Caco-2 (cell line): ENCODE results near the gene DHX34. TPM values are rescaled to one million over a fixed set of nuclear protein-coding genes. Genes with fewer than 3 reads are reported as not detected.
"Not testable (repeated sequence)": the region's sequence is repeated elsewhere in the genome, so short reads cannot be mapped to it uniquely, and the experiment has no call there.

Experiments used
- BruUV-seq: library from RNA; stranded (reverse); fragments of 400-500 nt; replicated peaks from 2 replicates; lab custom pipeline; 2021; lab: Mats Ljungman, UMichigan
- CTCF ChIA-PET: fragments of 300-600 bp; sonication (Branson Sonifier 250); formaldehyde crosslinking; loops from one replicate; lab custom pipeline; 2022; ENCODE audit warnings: antibody characterized with exemption; lab: Charles Lee
- POLR2A ChIA-PET: fragments of 300-600 bp; sonication (Branson Sonifier 250); formaldehyde crosslinking; loops from one replicate; lab custom pipeline; 2022; ENCODE audit warnings: antibody characterized with exemption; lab: Charles Lee
- DNase-seq, 2 experiments: peaks; one replicate each; pipeline versions ENCODE4 v3.0.0 to v3.0.0-alpha.2; 2020 to 2022
- H3K27me3 ChIP-seq: replicated peaks from 2 replicates; pipeline ENCODE4 v1.6.0; 2011; ENCODE audit warnings: low read length; ENCODE audit not compliant: control insufficient read depth, insufficient read depth
- H3K36me3 ChIP-seq: 2 replicates; pipeline ENCODE4 v1.5.1; 2011; ENCODE audit warnings: low read length; ENCODE audit not compliant: control insufficient read depth, insufficient read depth
- H3K4me1 ChIP-seq: fragments of 250-450 bp; sonication (Bioruptor Pico); 2 replicates; pipeline ENCODE4 v1.5.1; 2020; ENCODE audit warnings: mild to moderate bottlenecking
- H3K4me3 ChIP-seq: 2 replicates; pipeline ENCODE4 v1.5.1; 2011; ENCODE audit warnings: low read depth, mild to moderate bottlenecking, control low read depth, low read length
- H3K9me3 ChIP-seq: fragments of 250-450 bp; sonication (Bioruptor Pico); 2 replicates; pipeline ENCODE4 v1.5.1; 2020; ENCODE audit warnings: mild to moderate bottlenecking, moderate library complexity
- H3K27ac Mint-ChIP-seq: one replicate; pipeline ENCODE4 v1.8.0; 2022; ENCODE audit warnings: mixed read lengths; ENCODE audit not compliant: unreplicated experiment
- H3K27me3 Mint-ChIP-seq: one replicate; pipeline ENCODE4 v1.8.0; 2022; ENCODE audit warnings: mixed read lengths; ENCODE audit not compliant: insufficient read depth, unreplicated experiment
- H3K36me3 Mint-ChIP-seq: one replicate; pipeline ENCODE4 v1.8.0; 2022; ENCODE audit warnings: mild to moderate bottlenecking, mixed read lengths; ENCODE audit not compliant: insufficient read depth, unreplicated experiment
- H3K4me1 Mint-ChIP-seq: one replicate; pipeline ENCODE4 v1.8.0; 2022; ENCODE audit warnings: low read depth, mixed read lengths; ENCODE audit not compliant: unreplicated experiment
- H3K4me3 Mint-ChIP-seq: one replicate; pipeline ENCODE4 v1.8.0; 2022; ENCODE audit warnings: mild to moderate bottlenecking, moderate library complexity, mixed read lengths; ENCODE audit not compliant: unreplicated experiment
- H3K9me3 Mint-ChIP-seq: one replicate; pipeline ENCODE4 v1.8.0; 2022; ENCODE audit warnings: mixed read lengths; ENCODE audit not compliant: unreplicated experiment
- CTCF ChIP-seq, 2 experiments: fragments of 200-600 bp in 1 of 2; IDR thresholded peaks; 1 replicate in 1 of 2; 2 replicates in 1 of 2; pipeline versions ENCODE4 v1.5.1 to v1.8.0; 2011 to 2022; ENCODE audit warnings: antibody characterized with exemption in 1 of 2, control low read depth in 1 of 2, inconsistent platforms in 1 of 2, low read depth in 1 of 2, low read length in 1 of 2, mild to moderate bottlenecking in 1 of 2, moderate library complexity in 1 of 2; ENCODE audit not compliant: insufficient read depth in 1 of 2, severe bottlenecking in 1 of 2, unreplicated experiment in 1 of 2
- intact Hi-C: fragments of 100-400 bp; cut with micrococcal nuclease; formaldehyde crosslinking; loops from one replicate; pipeline ENCODE4 v1.10.0; 2022; ENCODE audit not compliant: unreplicated experiment
- total RNA-seq: library from RNA; stranded (reverse); gene quantifications from 2 replicates; pipeline ENCODE4 v1.2.3, GENCODE V29; 2022

Gene DHX34
- total RNA-seq, 1 experiment from 2014 or later = 28.7 TPM

GRCh38 chr19:47331490-47331889 lies 17.6 kb upstream of the DHX34 start:
- no peak overlapping the region for H3K4me3 Mint-ChIP-seq
- no peaks in the 10 kb centered on the region for H3K9me3 Mint-ChIP-seq
- no peak for TF ChIP-seq CTCF (IDR thresholded peaks at IDR 0.05; ENCODE audit: insufficient read depth in 1 of 2, low read depth in 1 of 2, low read length in 1 of 2, severe bottlenecking in 1 of 2, unreplicated experiment in 1 of 2)
- no peaks in the 10 kb centered on the region for H3K4me1 Mint-ChIP-seq
- ChIA-PET POLR2A (no interaction called here), CTCF (interaction anchor here (0.6 to 1.2 kb wide), 2 partner anchors 17 to 58 kb away, joined by 4 to 8 read pairs; partner anchors contain the start of gene DHX34)
- no peaks in the 10 kb centered on the region for H3K36me3 ChIP-seq
- peaks cover 5% of the 10 kb centered on the region for H3K27me3 Mint-ChIP-seq
- no peak overlapping the region for H3K27ac Mint-ChIP-seq
- BruUV-seq = no TSS peak
- no peaks in the 10 kb centered on the region for H3K27me3 ChIP-seq
- no peaks in the 10 kb centered on the region for H3K36me3 Mint-ChIP-seq
- no peak for DNase-seq
- H3K9me3 ChIP-seq = no peaks in the 10 kb centered on the region
- intact Hi-C loops = no loop called here
- no peak overlapping the region for H3K4me3 ChIP-seq
- H3K4me1 ChIP-seq = no peaks in the 10 kb centered on the region

DNA sequence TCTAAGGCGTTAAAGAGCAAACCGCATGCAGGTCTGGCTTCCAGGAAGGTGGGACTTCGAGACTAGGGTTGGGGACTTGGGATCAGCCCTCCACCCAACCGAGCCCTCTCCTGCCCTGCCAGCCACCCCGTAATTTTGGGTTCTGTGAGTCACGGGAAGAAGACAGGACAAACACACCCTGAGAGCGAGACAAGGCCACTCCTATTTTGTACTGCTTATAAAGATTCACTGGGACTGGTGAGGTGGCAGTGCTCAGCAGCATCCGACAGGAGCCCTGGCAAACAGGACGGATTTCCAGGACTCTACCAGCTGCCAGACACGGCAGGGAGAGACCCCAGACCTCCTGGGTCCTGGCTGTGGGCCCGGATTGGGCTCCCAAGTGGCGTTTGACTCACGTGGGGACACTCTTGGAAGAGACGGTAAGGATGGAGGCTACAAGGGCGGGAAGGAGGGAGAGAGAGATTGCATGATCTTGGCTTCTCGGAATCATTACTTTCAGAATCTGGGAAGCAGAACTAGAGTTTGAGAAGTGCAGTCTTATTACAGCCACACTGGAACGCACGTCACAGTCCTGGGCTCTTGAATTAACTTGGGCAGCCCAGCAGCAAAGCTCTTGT lies 17.1 kb upstream of the DHX34 start, which contains the start of gene C5AR2:
Gene C5AR2 (plus strand): TSS at position 245 of the 617 bp plus-strand sequence. CDS start 8,625 bp downstream, outside the sequence.
- Histone ChIP-seq H3K4me3 (no peak within 1 kb of the TSS), H3K27me3 (no peaks in the 10 kb centered on the region), H3K9me3 (no peaks in the 10 kb centered on the region), H3K36me3 (no peaks in the 10 kb centered on the region), H3K4me1 (no peaks in the 10 kb centered on the region)
- Mint-ChIP-seq H3K4me3 (no peak within 1 kb of the TSS), H3K9me3 (no peaks in the 10 kb centered on the region), H3K27ac (no peak within 1 kb of the TSS), H3K36me3 (no peaks in the 10 kb centered on the region), H3K27me3 (peaks cover 5% of the 10 kb centered on the region), H3K4me1 (no peaks in the 10 kb centered on the region)
- TF ChIP-seq CTCF (IDR thresholded peaks at IDR 0.05; ENCODE audit: insufficient read depth in 1 of 2, low read depth in 1 of 2, low read length in 1 of 2, severe bottlenecking in 1 of 2, unreplicated experiment in 1 of 2) = no peak
- DNase-seq = no peak
- intact Hi-C loops = no loop called here
- CTCF ChIA-PET = interaction anchor here (1.2 kb wide), 1 partner anchor 17 kb away, joined by 4 read pairs; the partner anchor contains the start of gene DHX34
- POLR2A ChIA-PET = no interaction called here
- BruUV-seq = no TSS peak

DNA sequence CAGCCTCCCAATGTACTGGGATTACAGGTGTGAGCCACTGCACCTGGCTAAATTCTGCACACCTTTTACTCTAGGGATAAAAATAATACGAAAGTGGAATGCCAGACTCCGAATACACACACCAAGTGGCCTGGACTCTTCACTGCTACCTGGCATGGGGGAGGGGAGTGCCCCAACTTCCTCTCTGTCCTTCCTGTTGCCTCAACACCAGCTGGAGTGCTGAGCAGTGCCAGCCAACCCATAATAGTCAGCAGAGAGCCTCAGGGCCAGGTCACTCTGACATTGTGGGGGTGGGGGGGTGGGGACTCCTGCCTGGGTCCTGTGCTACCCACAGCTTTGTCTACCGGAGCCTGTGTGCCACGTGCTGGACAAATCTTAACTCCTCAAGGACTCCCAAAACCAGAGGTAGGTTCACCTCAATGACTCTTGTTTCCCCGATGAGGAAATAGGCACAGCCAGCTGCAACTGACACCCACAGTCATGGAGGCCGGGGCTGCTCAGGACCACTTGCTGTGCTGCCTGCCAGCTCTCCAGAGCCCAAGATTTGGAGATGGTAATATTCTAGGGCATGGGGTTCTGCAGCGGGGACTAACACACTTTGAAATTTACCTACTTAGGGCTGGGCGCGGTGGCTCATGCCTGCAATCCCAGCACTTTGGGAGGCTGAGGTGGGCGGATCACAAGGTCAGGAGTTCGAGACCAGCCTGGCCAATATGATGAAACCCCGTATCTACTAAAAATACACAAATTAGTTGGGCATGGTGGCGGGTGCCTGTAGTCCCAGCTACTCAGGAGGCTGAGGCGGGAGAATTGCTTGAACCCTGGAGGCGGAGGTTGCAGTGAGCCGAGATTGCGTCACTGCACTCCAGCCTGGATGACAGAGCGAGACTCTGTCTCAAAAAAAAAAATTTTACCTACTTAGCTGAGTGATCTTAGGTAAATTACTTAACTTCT lies 12.1 kb upstream of the DHX34 start:
- CTCF ChIA-PET = interaction anchor here (0.6 to 0.9 kb wide), 2 partner anchors 12 to 179 kb away, joined by 3 to 4 read pairs; no protein-coding TSS in a partner anchor
- H3K27me3 Mint-ChIP-seq, H3K4me3 ChIP-seq, H3K9me3 ChIP-seq, H3K4me1 ChIP-seq, BruUV-seq, H3K36me3 Mint-ChIP-seq, H3K27me3 ChIP-seq, H3K4me1 Mint-ChIP-seq, H3K4me3 Mint-ChIP-seq, DNase-seq, H3K36me3 ChIP-seq, intact Hi-C loops, H3K27ac Mint-ChIP-seq, H3K9me3 Mint-ChIP-seq, POLR2A ChIA-PET: not testable (repeated sequence)
